GM19238 (cell line): ENCODE measurements around the gene PPA1.
A peak's percentile ranks its signal among the peaks of the same experiment; 100 is the strongest.
"Not testable (repeated sequence)": the region's sequence is repeated elsewhere in the genome, so short reads cannot be mapped to it uniquely, and the experiment has no call there.

Experiments
- DNase-seq: peaks from one replicate; pipeline ENCODE4 v3.0.0; 2011; ENCODE audit warnings: low spot score; ENCODE audit not compliant: insufficient read length

Gene PPA1

GRCh38 chr10:70233109-70233938 lies at the start of gene PPA1:
Gene PPA1 (minus strand): TSS chr10:70233429. CDS start chr10:70233327, 102 bp downstream.
- peak; percentile 100 for DNase-seq

DNA sequence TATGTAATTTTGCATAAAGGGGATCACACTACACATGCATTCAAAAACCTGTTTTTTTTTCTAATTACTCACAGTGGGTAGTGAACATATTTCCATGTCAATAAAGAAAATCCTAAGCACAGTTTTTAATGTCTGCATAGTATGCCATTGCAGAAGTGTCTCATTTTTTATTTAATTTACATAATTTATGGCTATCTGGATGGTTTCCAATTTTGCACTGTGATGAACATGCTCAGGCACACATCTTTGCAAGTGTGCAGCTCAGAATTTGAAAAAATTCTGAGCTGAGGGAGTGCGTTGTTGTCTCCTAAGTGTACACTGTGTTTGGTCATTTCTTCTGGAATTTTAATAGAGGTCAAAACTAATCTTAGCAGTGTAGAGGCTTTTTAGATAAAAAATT lies 48.4 kb upstream of the PPA1 start:
- DNase-seq: no peak

DNA sequence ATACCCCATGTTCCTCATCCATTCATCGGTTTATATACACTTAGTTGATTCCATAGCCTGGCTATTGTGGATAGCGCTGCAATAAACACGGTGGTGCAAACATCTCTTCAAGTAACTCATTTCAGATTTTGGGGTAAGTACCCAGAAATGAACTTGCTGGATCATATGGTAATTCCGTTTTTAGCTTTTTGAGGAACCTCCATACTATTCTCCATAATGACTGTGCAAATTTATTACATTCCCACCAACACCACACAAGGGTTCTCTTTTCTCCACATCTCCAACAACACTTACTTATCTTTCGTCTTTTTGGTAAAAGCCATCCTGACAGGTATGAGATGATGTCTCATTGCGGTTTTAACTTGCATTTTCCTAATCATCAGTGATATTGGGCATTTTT lies 46.9 kb upstream of the PPA1 start:
- no peak for DNase-seq

GRCh38 chr10:70277396-70278030 lies 44.3 kb upstream of the PPA1 start:
- no peak for DNase-seq

- no peak for DNase-seq
Measured at GRCh38 chr10:70274643-70275042, 41.4 kb upstream of the PPA1 start.

DNA sequence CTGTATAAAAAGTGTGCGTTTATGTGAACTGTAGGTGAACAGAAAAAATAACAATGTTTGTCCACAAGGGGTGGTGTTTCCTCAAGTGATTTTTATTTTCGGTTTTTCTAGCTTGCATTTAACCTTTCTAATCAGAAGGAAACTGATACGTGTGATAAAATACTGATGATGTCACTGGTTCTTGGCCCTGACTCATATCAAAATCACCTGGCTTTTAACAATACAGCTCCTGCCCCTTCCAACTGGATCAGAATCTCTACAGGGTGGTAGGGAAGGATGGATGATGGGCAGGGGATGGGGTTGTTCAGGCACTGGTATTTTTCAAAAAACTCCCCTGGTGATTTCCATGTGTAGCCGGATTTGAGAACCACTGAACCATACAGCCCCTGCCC lies 39.7 kb upstream of the PPA1 start:
- DNase-seq: peak; percentile 51

GRCh38 chr10:70271996-70272924 lies 39.0 kb upstream of the PPA1 start:
- DNase-seq: no peak

- no peak for DNase-seq
Measured at GRCh38 chr10:70270952-70271351, 37.7 kb upstream of the PPA1 start.

DNA sequence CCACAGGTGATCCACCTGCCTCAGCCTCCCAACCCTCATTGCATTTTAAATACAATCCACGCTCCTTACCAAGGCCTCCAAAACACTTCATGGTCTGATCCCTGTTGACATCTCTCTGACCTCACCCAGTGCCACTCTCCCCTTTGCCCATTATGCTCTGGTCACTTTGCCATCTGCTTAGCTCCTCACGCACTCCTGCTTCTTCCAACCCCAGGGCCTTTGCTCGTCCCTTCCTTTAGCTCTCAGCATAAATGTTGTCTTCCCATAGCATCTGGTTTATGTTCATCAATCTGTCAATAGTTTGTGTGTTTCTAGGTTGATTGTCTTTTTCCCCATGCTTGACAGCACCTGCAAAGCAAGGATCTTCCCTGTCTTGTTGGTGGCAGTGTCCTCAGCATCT lies 36.5 kb upstream of the PPA1 start:
- no peak for DNase-seq

GRCh38 chr10:70268376-70268775 lies 35.1 kb upstream of the PPA1 start:
- DNase-seq: no peak

GRCh38 chr10:70267161-70267933 lies 34.1 kb upstream of the PPA1 start:
- DNase-seq: no peak

DNA sequence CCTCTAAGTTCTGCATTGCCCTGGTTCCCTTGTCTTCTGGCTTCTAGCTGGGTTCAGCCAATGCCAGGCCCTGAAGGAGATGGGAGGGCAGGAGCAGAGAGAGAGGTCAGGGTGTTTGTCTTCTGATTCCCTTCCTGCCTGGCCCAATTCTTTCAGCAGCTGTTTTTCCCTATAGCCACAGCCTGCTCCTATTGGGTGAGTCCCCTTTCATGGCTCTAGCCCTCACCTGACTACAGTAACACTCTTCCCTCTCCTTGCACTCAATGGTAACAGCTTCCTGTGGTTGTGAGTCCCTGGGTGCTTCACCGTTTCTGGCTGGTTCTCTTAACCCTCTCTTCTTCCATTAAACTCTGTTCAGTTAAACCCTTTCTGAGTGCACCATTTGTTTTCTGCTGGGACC lies 33.5 kb upstream of the PPA1 start:
- DNase-seq: no peak

DNA sequence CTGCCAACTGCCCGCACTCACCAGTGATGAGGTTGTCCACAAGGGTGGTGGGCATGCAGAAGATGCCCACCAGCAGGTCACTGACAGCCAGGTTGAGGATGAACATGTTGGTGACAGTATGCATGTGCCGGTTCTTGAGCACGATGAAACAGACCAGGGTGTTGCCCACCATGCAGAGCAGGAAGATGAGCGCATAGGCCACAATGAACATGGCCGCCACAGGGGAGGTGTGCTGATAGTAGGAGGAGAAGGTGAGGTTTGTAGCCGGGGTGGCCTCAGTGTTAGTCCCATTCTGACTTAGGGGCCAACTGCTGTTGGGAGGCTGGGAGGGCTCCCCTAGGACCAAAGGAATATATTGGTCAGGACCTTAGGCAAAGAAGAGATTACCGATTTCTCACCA lies 32.8 kb upstream of the PPA1 start:
- DNase-seq: no peak

DNA sequence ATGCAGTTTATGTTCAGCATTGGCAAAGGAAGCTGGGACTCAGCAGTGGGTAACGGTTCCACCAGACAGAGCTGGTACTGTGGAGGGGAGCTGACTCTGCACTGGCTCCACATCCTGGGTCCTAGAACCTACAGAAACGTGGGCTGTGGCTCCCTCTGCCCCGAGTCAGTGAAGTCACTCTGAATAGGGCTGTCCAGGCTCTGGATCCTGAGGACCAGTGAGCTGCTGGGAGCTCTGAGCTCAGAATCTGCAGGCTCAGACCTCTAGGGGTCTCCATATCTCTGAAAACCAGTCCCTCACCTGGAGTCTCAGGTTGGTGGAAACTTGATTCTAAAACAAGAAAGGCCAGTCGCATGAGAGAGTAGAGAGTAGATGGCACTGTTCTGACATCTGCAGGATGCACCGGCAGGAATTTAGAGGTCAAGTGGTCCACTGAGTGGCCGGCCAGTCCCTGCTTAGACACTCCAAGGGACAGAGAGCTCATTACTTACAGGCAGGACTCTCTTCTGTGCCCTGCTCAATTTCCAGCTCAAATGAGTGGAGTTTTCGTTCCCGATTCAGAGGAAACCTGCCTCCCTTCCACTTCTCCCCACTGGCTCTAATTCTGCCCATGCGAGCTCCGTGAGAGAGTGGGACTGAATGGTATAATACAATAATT lies 31.9 kb upstream of the PPA1 start:
- DNase-seq: peak; percentile 32

GRCh38 chr10:70260734-70261133 lies 27.5 kb upstream of the PPA1 start:
- DNase-seq: no peak

DNA sequence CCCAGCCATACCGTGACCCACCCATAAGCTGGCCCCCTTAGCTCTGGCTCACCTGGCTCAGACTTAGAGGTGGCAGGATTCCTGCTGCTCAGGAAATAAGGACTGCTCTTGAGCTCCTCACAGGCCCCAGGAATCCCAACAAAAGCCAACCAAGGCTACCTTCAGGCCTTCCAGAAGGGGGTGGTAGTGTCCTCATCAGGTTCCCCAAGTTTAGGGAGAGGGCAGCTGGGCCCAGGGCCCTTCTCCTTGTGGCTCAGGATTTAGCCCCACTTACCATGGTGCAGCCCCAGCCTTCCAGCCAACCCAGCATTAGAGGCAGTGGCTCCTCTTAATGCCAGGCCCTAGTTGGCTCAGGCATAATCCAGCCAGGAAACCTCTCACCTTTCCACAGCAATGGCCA lies 27.0 kb upstream of the PPA1 start:
- no peak for DNase-seq

- DNase-seq: no peak
Measured at GRCh38 chr10:70258216-70258615, 25.0 kb upstream of the PPA1 start.

GRCh38 chr10:70257816-70258215 lies 24.6 kb upstream of the PPA1 start:
- DNase-seq: not testable (repeated sequence)

GRCh38 chr10:70256463-70256862 lies 23.2 kb upstream of the PPA1 start:
- no peak for DNase-seq
